DOHH2 (cell line): ENCODE results near the gene MCC.

Experiments used
- H3F3A ChIP-seq: fragments of 200-600 bp; sonication (generic), shearing (Covaris generic); 2 replicates; pipeline ENCODE4 v1.6.0; 2016; ENCODE audit warnings: antibody characterized with exemption, mild to moderate bottlenecking; ENCODE audit not compliant: control insufficient read depth, insufficient read depth
- H3K27ac ChIP-seq: fragments of 200-600 bp; sonication (generic); 2 replicates; pipeline ENCODE4 v1.5.1; 2014; ENCODE audit warnings: low read depth, mild to moderate bottlenecking, low read length, moderate library complexity
- H3K27me3 ChIP-seq: fragments of 200-600 bp; sonication (generic); 2 replicates; pipeline ENCODE4 v1.6.1; 2014; ENCODE audit warnings: mild to moderate bottlenecking, low read length, mixed read lengths; ENCODE audit not compliant: control insufficient read depth
- H3K36me3 ChIP-seq: fragments of 200-600 bp; sonication (generic); 2 replicates; pipeline ENCODE4 v1.6.1; 2014; ENCODE audit warnings: mild to moderate bottlenecking, low read length, moderate library complexity, mixed read lengths; ENCODE audit not compliant: control insufficient read depth
- H3K4me1 ChIP-seq: fragments of 200-600 bp; sonication (generic); 2 replicates; pipeline ENCODE4 v1.6.1; 2014; ENCODE audit warnings: mild to moderate bottlenecking, low read length, mixed read lengths; ENCODE audit not compliant: control insufficient read depth
- H3K4me2 ChIP-seq: fragments of 200-600 bp; sonication (generic); 2 replicates; pipeline ENCODE4 v1.6.0; 2014; ENCODE audit warnings: mild to moderate bottlenecking, low read length, moderate library complexity
- H3K4me3 ChIP-seq: fragments of 200-600 bp; sonication (generic); 2 replicates; pipeline ENCODE4 v1.5.1; 2014; ENCODE audit warnings: mild to moderate bottlenecking, low read length, mixed read lengths
- H3K79me2 ChIP-seq: fragments of 200-600 bp; sonication (generic); 2 replicates; pipeline ENCODE4 v1.6.1; 2014; ENCODE audit warnings: mild to moderate bottlenecking, low read length, mixed read lengths; ENCODE audit not compliant: control insufficient read depth
- H3K9me2 ChIP-seq: fragments of 200-600 bp; sonication (generic); replicated peaks from 2 replicates; pipeline ENCODE4 v1.6.1; 2014; ENCODE audit warnings: mild to moderate bottlenecking, low read length, mixed read lengths; ENCODE audit not compliant: control insufficient read depth
- H3K9me3 ChIP-seq: fragments of 200-600 bp; sonication (generic); 2 replicates; pipeline ENCODE4 v1.6.1; 2014; ENCODE audit warnings: antibody characterized with exemption, low read length, mixed read lengths; ENCODE audit not compliant: control insufficient read depth, insufficient read depth
- H4K20me1 ChIP-seq: fragments of 200-600 bp; sonication (generic); 2 replicates; pipeline ENCODE4 v1.6.0; 2014; ENCODE audit warnings: low read depth, mild to moderate bottlenecking, antibody characterized with exemption, low read length, moderate library complexity; ENCODE audit not compliant: control insufficient read depth, insufficient read depth
- EZH2phosphoT487 ChIP-seq: fragments of 200-600 bp; sonication (generic); IDR thresholded peaks from 2 replicates; pipeline ENCODE4 v1.6.1; 2017; ENCODE audit warnings: borderline replicate concordance, mild to moderate bottlenecking, antibody characterized with exemption, low read length, moderate library complexity, mixed read lengths
- TF ChIP-seq, protein P1 (sequence below): fragments of 200-600 bp; sonication (generic); IDR thresholded peaks from one replicate; pipeline ENCODE4 v1.5.1; 2014; ENCODE audit warnings: antibody characterized with exemption, mild to moderate bottlenecking, low read depth, low read length; ENCODE audit not compliant: poor library complexity, severe bottlenecking

The MCC gene

DNA sequence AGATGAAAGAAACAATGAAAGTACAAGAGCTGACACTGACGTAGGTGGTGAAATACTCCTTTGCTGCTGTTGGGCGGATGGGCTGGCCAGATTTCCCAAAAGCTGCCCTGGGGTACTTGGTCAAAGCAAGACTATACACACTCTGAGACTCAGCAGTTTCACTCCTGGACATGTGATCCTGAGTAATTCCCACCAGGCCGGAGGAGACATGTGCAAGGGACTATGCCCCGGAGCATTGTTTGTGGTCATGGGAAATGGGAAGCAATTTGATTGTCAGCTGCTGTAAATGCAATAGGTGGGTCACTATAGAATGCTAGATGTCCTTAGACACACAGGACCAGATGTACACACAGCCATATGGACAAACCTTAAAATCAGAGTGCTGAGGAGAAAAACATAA lies 395.6 kb downstream of the MCC start:
- no peaks in the 10 kb centered on the region for H3K79me2 ChIP-seq
- no peak overlapping the region for H3K4me2 ChIP-seq
- no peak overlapping the region for H3K27ac ChIP-seq
- no peak overlapping the region for H3K4me3 ChIP-seq
- H3K9me2 ChIP-seq: no peaks in the 10 kb centered on the region
- TF ChIP-seq, protein P1, sequence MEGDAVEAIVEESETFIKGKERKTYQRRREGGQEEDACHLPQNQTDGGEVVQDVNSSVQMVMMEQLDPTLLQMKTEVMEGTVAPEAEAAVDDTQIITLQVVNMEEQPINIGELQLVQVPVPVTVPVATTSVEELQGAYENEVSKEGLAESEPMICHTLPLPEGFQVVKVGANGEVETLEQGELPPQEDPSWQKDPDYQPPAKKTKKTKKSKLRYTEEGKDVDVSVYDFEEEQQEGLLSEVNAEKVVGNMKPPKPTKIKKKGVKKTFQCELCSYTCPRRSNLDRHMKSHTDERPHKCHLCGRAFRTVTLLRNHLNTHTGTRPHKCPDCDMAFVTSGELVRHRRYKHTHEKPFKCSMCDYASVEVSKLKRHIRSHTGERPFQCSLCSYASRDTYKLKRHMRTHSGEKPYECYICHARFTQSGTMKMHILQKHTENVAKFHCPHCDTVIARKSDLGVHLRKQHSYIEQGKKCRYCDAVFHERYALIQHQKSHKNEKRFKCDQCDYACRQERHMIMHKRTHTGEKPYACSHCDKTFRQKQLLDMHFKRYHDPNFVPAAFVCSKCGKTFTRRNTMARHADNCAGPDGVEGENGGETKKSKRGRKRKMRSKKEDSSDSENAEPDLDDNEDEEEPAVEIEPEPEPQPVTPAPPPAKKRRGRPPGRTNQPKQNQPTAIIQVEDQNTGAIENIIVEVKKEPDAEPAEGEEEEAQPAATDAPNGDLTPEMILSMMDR: no peak
- no peak for TF ChIP-seq EZH2phosphoT487
- peaks cover 3% of the 10 kb centered on the region; the same call in 1 of the 2 replicates for H3K27me3 ChIP-seq
- H4K20me1 ChIP-seq: no peaks in the 10 kb centered on the region
- no peaks in the 10 kb centered on the region for H3F3A ChIP-seq
- no peaks in the 10 kb centered on the region for H3K9me3 ChIP-seq
- H3K36me3 ChIP-seq: no peaks in the 10 kb centered on the region
- no peaks in the 10 kb centered on the region for H3K4me1 ChIP-seq

DNA sequence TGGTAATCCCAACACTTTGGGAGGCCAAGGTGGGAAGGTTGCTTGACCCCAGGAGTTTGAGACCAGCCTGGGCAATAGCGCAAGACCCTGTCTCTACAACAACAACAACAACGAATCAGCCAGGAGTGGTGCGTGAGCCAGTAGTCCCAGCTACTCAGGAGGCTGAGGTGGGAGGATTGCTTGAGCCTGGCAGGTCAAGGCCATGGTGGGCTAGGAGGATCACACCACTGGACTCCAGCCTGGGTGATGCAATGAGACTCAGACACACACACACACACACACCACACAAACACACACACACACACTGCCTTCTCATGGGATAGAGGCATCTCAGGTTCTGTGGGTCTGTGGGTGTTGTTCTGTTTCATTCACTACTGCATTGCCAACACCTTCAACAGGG lies 396.6 kb downstream of the MCC start:
- H3K79me2 ChIP-seq: no peaks in the 10 kb centered on the region
- H3F3A ChIP-seq: no peaks in the 10 kb centered on the region
- H3K9me2 ChIP-seq: no peaks in the 10 kb centered on the region
- H3K4me3 ChIP-seq: no peak overlapping the region
- peaks cover 3% of the 10 kb centered on the region; the same call in 1 of the 2 replicates for H3K27me3 ChIP-seq
- TF ChIP-seq, protein P1: no peak
- TF ChIP-seq EZH2phosphoT487: no peak
- H3K27ac ChIP-seq: no peak overlapping the region
- no peaks in the 10 kb centered on the region for H3K4me1 ChIP-seq
- no peaks in the 10 kb centered on the region for H4K20me1 ChIP-seq
- H3K36me3 ChIP-seq: no peaks in the 10 kb centered on the region
- no peak overlapping the region for H3K4me2 ChIP-seq
- H3K9me3 ChIP-seq: no peaks in the 10 kb centered on the region

DNA sequence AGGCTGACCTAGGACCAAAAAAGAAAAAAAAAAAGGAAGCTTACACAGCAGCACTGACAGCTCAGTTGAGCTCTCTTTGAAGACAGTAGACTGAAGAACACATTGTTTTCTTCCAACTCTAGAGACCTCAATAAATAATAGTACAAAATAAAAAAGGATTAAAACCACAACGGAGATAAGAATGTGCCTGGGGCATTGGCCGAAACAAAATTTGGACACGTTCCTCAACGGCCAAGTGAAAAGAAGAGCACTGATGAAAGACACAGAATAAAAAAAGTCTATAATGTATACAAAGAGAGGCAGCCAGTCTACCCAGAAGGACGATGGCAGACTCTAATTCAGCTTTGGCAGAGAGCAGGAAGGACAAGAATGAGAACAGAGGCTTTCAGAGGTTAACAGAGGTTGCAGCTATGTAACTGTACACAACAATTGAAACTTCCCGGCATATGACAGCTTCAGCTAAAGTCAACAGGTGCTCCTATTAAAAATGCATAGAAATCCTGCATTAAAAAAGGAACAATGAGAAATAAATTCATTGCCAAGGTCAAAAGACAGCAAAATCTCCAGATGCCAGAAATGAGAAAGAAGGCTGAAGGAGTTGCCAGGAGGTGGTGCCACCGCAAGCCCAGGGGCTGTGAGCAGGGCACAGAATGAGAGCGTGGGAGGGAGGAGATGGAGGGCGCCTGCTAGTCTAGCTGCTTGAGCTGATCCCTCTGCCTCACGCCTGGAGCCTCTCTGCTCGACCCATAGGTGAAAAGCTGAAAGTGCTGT lies 397.7 kb downstream of the MCC start:
- Histone ChIP-seq H3K4me1 (no peaks in the 10 kb centered on the region), H3F3A (no peaks in the 10 kb centered on the region), H3K27ac (no peak overlapping the region), H3K9me3 (no peaks in the 10 kb centered on the region), H3K79me2 (no peaks in the 10 kb centered on the region), H3K4me2 (no peak overlapping the region), H3K4me3 (no peak overlapping the region), H3K36me3 (no peaks in the 10 kb centered on the region), H3K27me3 (peaks cover 5% of the 10 kb centered on the region; the same call in 1 of the 2 replicates), H4K20me1 (no peaks in the 10 kb centered on the region), H3K9me2 (no peaks in the 10 kb centered on the region)
- no peak for TF ChIP-seq EZH2phosphoT487
- TF ChIP-seq, protein P1: no peak
